ENCODE measurements around the gene PARD3.

DNA sequence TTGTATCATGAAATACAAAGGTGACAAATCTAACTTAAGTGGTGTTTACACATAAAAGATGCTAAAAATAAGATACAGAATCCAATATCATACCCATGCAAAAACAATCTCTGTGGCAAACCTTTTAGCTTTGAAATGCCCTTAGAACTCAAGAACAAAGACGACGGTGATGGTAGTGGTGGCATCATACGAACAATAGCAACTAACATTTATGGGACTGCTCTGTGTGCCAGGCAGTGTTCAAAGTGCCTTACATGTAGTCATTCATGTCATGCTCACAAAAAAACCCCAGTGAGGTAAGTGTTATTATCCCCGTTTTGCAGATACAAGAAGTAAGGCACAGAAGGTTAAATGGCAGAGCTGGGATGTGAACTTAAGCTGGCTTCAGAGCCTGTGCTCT lies 563.9 kb downstream of the PARD3 start:
- TF ChIP-seq, protein P1, sequence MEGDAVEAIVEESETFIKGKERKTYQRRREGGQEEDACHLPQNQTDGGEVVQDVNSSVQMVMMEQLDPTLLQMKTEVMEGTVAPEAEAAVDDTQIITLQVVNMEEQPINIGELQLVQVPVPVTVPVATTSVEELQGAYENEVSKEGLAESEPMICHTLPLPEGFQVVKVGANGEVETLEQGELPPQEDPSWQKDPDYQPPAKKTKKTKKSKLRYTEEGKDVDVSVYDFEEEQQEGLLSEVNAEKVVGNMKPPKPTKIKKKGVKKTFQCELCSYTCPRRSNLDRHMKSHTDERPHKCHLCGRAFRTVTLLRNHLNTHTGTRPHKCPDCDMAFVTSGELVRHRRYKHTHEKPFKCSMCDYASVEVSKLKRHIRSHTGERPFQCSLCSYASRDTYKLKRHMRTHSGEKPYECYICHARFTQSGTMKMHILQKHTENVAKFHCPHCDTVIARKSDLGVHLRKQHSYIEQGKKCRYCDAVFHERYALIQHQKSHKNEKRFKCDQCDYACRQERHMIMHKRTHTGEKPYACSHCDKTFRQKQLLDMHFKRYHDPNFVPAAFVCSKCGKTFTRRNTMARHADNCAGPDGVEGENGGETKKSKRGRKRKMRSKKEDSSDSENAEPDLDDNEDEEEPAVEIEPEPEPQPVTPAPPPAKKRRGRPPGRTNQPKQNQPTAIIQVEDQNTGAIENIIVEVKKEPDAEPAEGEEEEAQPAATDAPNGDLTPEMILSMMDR (IDR thresholded peaks at IDR 0.05; ENCODE audit: insufficient read depth, low read depth, low read length), result no peak
- no peak for TF ChIP-seq EZH2 (IDR thresholded peaks at IDR 0.05; ENCODE audit: insufficient read depth, low read length)

Data from astrocyte (in vitro differentiated cells and primary cell).